Stimulated activated memory B cell treated with anti-CD40 and anti-IgM and Interleukin-4, amounts not matched to agents 10 μg/mL and 1 μg/mL and 100 μg/mL, for 72 hours (primary cell): ENCODE measurements around the gene CUL9.

ENCODE experiments used
- ATAC-seq: fragments of 150-1000 bp; cut with Tn5 transposase; 2 replicates; pipeline ENCODE4 v1.10.0; 2021
- H3K27ac Mint-ChIP-seq: one replicate; pipeline ENCODE4 v1.8.0; 2022; ENCODE audit warnings: mild to moderate bottlenecking, mixed read lengths
- H3K27me3 Mint-ChIP-seq: one replicate; pipeline ENCODE4 v1.8.0; 2022; ENCODE audit warnings: mixed read lengths
- H3K36me3 Mint-ChIP-seq: one replicate; pipeline ENCODE4 v1.8.0; 2022; ENCODE audit warnings: mixed read lengths
- H3K4me1 Mint-ChIP-seq: one replicate; pipeline ENCODE4 v1.8.0; 2022; ENCODE audit warnings: mixed read lengths
- H3K4me3 Mint-ChIP-seq: one replicate; pipeline ENCODE4 v1.8.0; 2022; ENCODE audit warnings: mild to moderate bottlenecking, moderate library complexity, mixed read lengths
- H3K9me3 Mint-ChIP-seq: one replicate; pipeline ENCODE4 v1.8.0; 2022; ENCODE audit warnings: mixed read lengths

Gene CUL9

DNA sequence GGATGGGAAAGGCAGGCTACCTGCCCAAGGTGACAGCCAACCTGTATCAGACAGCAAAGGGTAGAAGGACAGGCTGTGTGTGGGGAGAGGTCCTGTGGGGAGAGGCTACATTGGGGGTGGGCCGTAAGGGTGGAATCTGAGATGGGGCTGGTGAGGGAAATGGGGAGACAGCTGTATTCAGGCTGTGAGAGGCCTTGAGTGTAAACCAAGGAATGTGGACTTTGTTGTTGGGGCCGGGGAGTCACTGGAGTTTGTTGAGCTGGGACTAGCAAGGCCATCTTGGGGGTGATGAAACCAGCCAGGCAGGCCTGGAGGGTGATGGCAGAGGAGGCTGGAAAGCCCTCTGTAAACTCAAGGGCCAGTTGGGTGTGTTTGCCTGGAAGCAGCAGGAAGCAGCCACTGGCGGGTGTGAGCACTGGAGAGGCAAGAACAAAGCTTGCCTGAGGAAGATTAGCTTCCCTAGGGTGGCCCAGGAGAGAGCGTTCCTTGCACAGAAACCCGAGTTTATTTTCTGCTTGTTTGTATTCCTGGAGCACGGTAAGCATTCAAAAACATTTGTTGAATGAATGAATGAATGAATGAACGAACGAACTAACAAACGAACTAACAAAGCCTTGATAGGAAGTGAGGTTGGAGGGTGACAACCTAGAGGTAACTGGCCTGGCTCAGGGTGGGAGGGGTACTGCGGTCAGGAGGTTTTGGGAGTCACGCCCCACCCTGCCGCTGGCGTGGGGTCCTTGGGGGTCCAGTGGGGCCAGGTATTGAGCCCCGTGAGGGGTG, 80.2 kb downstream of the CUL9 start:
- Mint-ChIP-seq H3K27ac (peak overlapping the region; percentile 12), H3K36me3 (no peaks in the 10 kb centered on the region), H3K27me3 (peaks cover 20% of the 10 kb centered on the region), H3K9me3 (no peaks in the 10 kb centered on the region), H3K4me3 (no peak overlapping the region), H3K4me1 (peaks cover 16% of the 10 kb centered on the region)
- ATAC-seq: no peak

DNA sequence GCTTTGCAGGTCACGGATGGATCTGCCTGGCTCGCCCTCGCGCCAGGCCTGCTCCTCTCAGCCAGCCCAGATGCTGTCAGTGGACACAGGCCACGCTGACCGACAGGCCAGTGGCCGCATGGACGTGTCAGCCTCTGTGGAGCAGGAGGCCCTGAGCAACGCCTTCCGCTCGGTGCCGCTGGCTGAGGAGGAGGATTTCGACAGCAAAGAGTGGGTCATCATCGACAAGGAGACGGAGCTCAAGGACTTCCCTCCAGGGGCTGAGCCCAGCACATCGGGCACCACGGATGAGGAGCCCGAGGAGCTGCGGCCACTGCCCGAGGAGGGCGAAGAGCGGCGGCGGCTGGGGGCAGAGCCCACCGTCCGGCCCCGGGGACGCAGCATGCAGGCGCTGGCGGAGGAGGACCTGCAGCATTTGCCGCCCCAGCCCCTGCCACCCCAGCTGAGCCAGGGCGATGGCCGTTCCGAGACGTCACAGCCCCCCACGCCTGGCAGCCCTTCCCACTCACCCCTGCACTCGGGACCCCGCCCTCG, 80.9 kb downstream of the CUL9 start:
- H3K27ac Mint-ChIP-seq: no peak overlapping the region

GRCh38 chr6:43263314-43264178, 81.5 kb downstream of the CUL9 start:
- Mint-ChIP-seq H3K4me3 (no peak overlapping the region), H3K27me3 (peaks cover 10% of the 10 kb centered on the region), H3K27ac (peak overlapping the region; percentile 22), H3K9me3 (no peaks in the 10 kb centered on the region), H3K4me1 (peaks cover 12% of the 10 kb centered on the region), H3K36me3 (no peaks in the 10 kb centered on the region)
- peak; percentile 93 for ATAC-seq

More for the DNA sequence above, 80.9 kb downstream of the CUL9 start:
- Mint-ChIP-seq H3K27me3 (peaks cover 15% of the 10 kb centered on the region), H3K36me3 (no peaks in the 10 kb centered on the region), H3K4me3 (no peak overlapping the region), H3K9me3 (no peaks in the 10 kb centered on the region), H3K4me1 (peaks cover 14% of the 10 kb centered on the region)
- ATAC-seq: no peak

GRCh38 chr6:43264599-43265145, 82.7 kb downstream of the CUL9 start:
- Mint-ChIP-seq H3K4me1 (peaks cover 23% of the 10 kb centered on the region), H3K9me3 (no peaks in the 10 kb centered on the region), H3K27me3 (peaks cover 1% of the 10 kb centered on the region), H3K4me3 (no peak overlapping the region), H3K27ac (peak overlapping the region; percentile 1), H3K36me3 (no peaks in the 10 kb centered on the region)
- no peak for ATAC-seq

GRCh38 chr6:43265564-43265963, 83.6 kb downstream of the CUL9 start:
- no peaks in the 10 kb centered on the region for H3K27me3 Mint-ChIP-seq
- no peak for ATAC-seq
- no peak overlapping the region for H3K27ac Mint-ChIP-seq
- peaks cover 32% of the 10 kb centered on the region for H3K4me1 Mint-ChIP-seq
- H3K9me3 Mint-ChIP-seq: no peaks in the 10 kb centered on the region
- no peaks in the 10 kb centered on the region for H3K36me3 Mint-ChIP-seq
- H3K4me3 Mint-ChIP-seq: no peak overlapping the region

- Mint-ChIP-seq H3K9me3 (no peaks in the 10 kb centered on the region), H3K4me1 (peaks cover 49% of the 10 kb centered on the region), H3K36me3 (no peaks in the 10 kb centered on the region), H3K27me3 (peaks cover 8% of the 10 kb centered on the region), H3K27ac (peak overlapping the region; percentile 25), H3K4me3 (no peak overlapping the region)
- no peak for ATAC-seq
These were observed 85.8 kb downstream of the CUL9 start for GRCh38 chr6:43267619-43268354.

- ATAC-seq: no peak
- H3K36me3 Mint-ChIP-seq: no peaks in the 10 kb centered on the region
- H3K4me3 Mint-ChIP-seq: no peak overlapping the region
- no peak overlapping the region for H3K27ac Mint-ChIP-seq
- peaks cover 46% of the 10 kb centered on the region for H3K4me1 Mint-ChIP-seq
- no peaks in the 10 kb centered on the region for H3K9me3 Mint-ChIP-seq
- H3K27me3 Mint-ChIP-seq: peaks cover 8% of the 10 kb centered on the region
These were observed 86.3 kb downstream of the CUL9 start for GRCh38 chr6:43268355-43268700.

- H3K27ac Mint-ChIP-seq: no peak overlapping the region
- no peaks in the 10 kb centered on the region for H3K36me3 Mint-ChIP-seq
- no peak for ATAC-seq
- peaks cover 9% of the 10 kb centered on the region for H3K27me3 Mint-ChIP-seq
- H3K4me1 Mint-ChIP-seq: peaks cover 42% of the 10 kb centered on the region
- peak overlapping the region; percentile 43 for H3K4me3 Mint-ChIP-seq
- no peaks in the 10 kb centered on the region for H3K9me3 Mint-ChIP-seq
These were observed 86.8 kb downstream of the CUL9 start for GRCh38 chr6:43268782-43269272.

- no peaks in the 10 kb centered on the region for H3K36me3 Mint-ChIP-seq
- no peak for ATAC-seq
- peak overlapping the region; percentile 57 for H3K4me3 Mint-ChIP-seq
- peak overlapping the region; percentile 73 for H3K27ac Mint-ChIP-seq
- H3K9me3 Mint-ChIP-seq: no peaks in the 10 kb centered on the region
- H3K27me3 Mint-ChIP-seq: peaks cover 15% of the 10 kb centered on the region
- H3K4me1 Mint-ChIP-seq: peaks cover 48% of the 10 kb centered on the region
These were observed 87.4 kb downstream of the CUL9 start for GRCh38 chr6:43269273-43270007.

- Mint-ChIP-seq H3K4me3 (peak overlapping the region; percentile 3), H3K27me3 (peaks cover 30% of the 10 kb centered on the region), H3K4me1 (peaks cover 53% of the 10 kb centered on the region), H3K36me3 (no peaks in the 10 kb centered on the region), H3K9me3 (no peaks in the 10 kb centered on the region), H3K27ac (peak overlapping the region; percentile 73)
- ATAC-seq: peak; percentile 82
These were observed 89.3 kb downstream of the CUL9 start for GRCh38 chr6:43271103-43271815.

DNA sequence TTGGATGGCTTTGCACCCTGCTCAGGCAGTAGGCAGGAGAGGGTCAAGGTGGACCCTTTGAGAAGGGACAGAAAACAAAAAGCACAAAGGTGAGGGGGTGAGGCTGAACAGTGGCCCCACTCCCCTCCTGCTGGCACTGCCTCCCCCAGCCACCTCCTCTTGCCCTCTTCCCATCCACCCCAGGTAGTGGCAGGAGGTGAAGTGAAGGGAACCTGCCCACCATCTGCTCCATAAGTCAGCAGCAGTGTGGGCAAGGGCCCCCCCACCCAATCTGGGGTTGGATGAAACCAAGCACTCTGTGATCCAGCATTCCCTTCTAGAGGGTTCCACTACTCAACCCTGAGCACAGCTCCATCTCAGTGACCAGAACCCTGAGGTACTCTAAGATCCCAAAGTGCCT, 89.9 kb downstream of the CUL9 start:
- peak overlapping the region; percentile 73 for H3K27ac Mint-ChIP-seq
- peaks cover 37% of the 10 kb centered on the region for H3K27me3 Mint-ChIP-seq
- H3K4me3 Mint-ChIP-seq: peak overlapping the region; percentile 44
- ATAC-seq: no peak
- no peaks in the 10 kb centered on the region for H3K36me3 Mint-ChIP-seq
- H3K9me3 Mint-ChIP-seq: no peaks in the 10 kb centered on the region
- peaks cover 60% of the 10 kb centered on the region for H3K4me1 Mint-ChIP-seq

GRCh38 chr6:43273707-43274106, 91.7 kb downstream of the CUL9 start:
- no peak for ATAC-seq
- peaks cover 59% of the 10 kb centered on the region for H3K4me1 Mint-ChIP-seq
- peaks cover 54% of the 10 kb centered on the region for H3K27me3 Mint-ChIP-seq
- no peaks in the 10 kb centered on the region for H3K36me3 Mint-ChIP-seq
- no peaks in the 10 kb centered on the region for H3K9me3 Mint-ChIP-seq
- H3K4me3 Mint-ChIP-seq: no peak overlapping the region
- H3K27ac Mint-ChIP-seq: no peak overlapping the region
